HCT116 (cell line): ENCODE data around the gene ADAM23. TPM values are rescaled to one million over a fixed set of nuclear protein-coding genes. Genes with fewer than 3 reads are reported as not detected.

Experiments
- ATAC-seq: fragments of 200-7000 bp; cut with Tn5 transposase; 2 replicates; pipeline ENCODE4 v1.9.1; 2020; ENCODE audit warnings: mild to moderate bottlenecking, moderate library complexity
- BruUV-seq: library from RNA; stranded (reverse); fragments of 400-500 nt; replicated peaks from 2 replicates; lab custom pipeline; 2021; lab: Mats Ljungman, UMichigan
- CTCF ChIA-PET: fragments of 300-600 bp; sonication (Branson Sonifier 250); formaldehyde crosslinking; loops from one replicate; lab custom pipeline; 2021; ENCODE audit warnings: antibody characterized with exemption; lab: Charles Lee
- POLR2A ChIA-PET: fragments of 300-600, 350-600 bp; sonication (Branson Sonifier 250); formaldehyde crosslinking; loops from one replicate; lab custom pipeline; 2021; ENCODE audit warnings: antibody characterized with exemption; lab: Charles Lee
- RAD21 ChIA-PET, 2 experiments: fragments of 300-600 bp; sonication (Branson Sonifier 250); formaldehyde crosslinking; loops; one replicate each; lab custom pipeline; 2023; ENCODE audit warnings: low total read pairs in 2 of 2; ENCODE audit not compliant: uncharacterized antibody in 2 of 2, unreplicated experiment in 2 of 2, low non-redundant PET in 1 of 2; lab: Charles Lee
- DNase-seq: peaks from one replicate; pipeline ENCODE4 v3.0.0-alpha.2; 2010; ENCODE audit warnings: low read depth, low spot score
- H2AFZ ChIP-seq: fragments of 200-600 bp; shearing (Covaris generic), sonication (generic); 2 replicates; pipeline ENCODE4 v1.6.1; 2017; ENCODE audit warnings: low read depth, mixed run types, mixed read lengths, antibody characterized with exemption, low read length; ENCODE audit not compliant: poor library complexity, severe bottlenecking
- H3K27ac ChIP-seq: 2 replicates; pipeline ENCODE4 v1.5.1; 2012; ENCODE audit warnings: low read depth, low read length
- H3K27me3 ChIP-seq: fragments of 200-600 bp; sonication (generic); 2 replicates; pipeline ENCODE4 v1.6.1; 2016; ENCODE audit warnings: mixed run types, low read length, mixed read lengths; ENCODE audit not compliant: insufficient read depth
- H3K36me3 ChIP-seq, 2 experiments: fragments of 200-500 bp in 1 of 2; fragments of 200-600 bp in 1 of 2; sonication (Bioruptor generic) in 1 of 2; sonication (generic) in 1 of 2; 2 replicates each; pipeline versions ENCODE4 v1.5.1 to v1.6.1; 2014 to 2016; ENCODE audit warnings: low read length in 2 of 2, inconsistent platforms in 1 of 2, mixed read lengths in 1 of 2, mixed run types in 1 of 2; ENCODE audit not compliant: insufficient read depth in 2 of 2, control insufficient read depth in 1 of 2
- H3K4me1 ChIP-seq, 2 experiments: fragments of 200-600 bp in 1 of 2; sonication (generic) in 1 of 2; 2 replicates each; pipeline versions ENCODE4 v1.5.1 to v1.6.1; 2012 to 2017; ENCODE audit warnings: low read length in 2 of 2, inconsistent platforms in 1 of 2, mild to moderate bottlenecking in 1 of 2, mixed read lengths in 1 of 2, mixed run types in 1 of 2, moderate library complexity in 1 of 2; ENCODE audit not compliant: insufficient read depth in 2 of 2, control insufficient read depth in 1 of 2
- H3K4me2 ChIP-seq: fragments of 200-600 bp; sonication (generic); 2 replicates; pipeline ENCODE4 v1.6.1; 2017; ENCODE audit warnings: mixed run types, low read length, mixed read lengths
- H3K4me3 ChIP-seq, 2 experiments: fragments of 200-600 bp in 1 of 2; sonication (generic) in 1 of 2; replicated peaks in 1 of 2; 2 replicates each; pipeline ENCODE4 v1.5.1; 2011 to 2016; ENCODE audit warnings: low read length in 2 of 2, control low read depth in 1 of 2, low read depth in 1 of 2, mild to moderate bottlenecking in 1 of 2, mixed read lengths in 1 of 2, mixed run types in 1 of 2
- H3K79me2 ChIP-seq: fragments of 200-600 bp; sonication (generic); 2 replicates; pipeline ENCODE4 v1.6.1; 2017; ENCODE audit warnings: mild to moderate bottlenecking, mixed run types, low read length, moderate library complexity, mixed read lengths; ENCODE audit not compliant: insufficient read depth
- H3K9ac ChIP-seq: fragments of 200-600 bp; sonication (generic); 2 replicates; pipeline ENCODE4 v1.6.1; 2016; ENCODE audit warnings: low read length, mixed read lengths
- H3K9me2 ChIP-seq: fragments of 200-600 bp; sonication (generic), shearing (Covaris generic); 2 replicates; pipeline ENCODE4 v1.6.1; 2017; ENCODE audit warnings: mixed run types, mild to moderate bottlenecking, moderate library complexity; ENCODE audit not compliant: insufficient read depth
- H3K9me3 ChIP-seq, 2 experiments: fragments of 200-500 bp in 1 of 2; fragments of 200-600 bp in 1 of 2; sonication (Bioruptor generic) in 1 of 2; sonication (generic) in 1 of 2; 2 replicates each; pipeline ENCODE4 v1.6.1; 2014 to 2017; ENCODE audit warnings: low read length in 2 of 2, mixed read lengths in 2 of 2, inconsistent platforms in 1 of 2, low read depth in 1 of 2, mild to moderate bottlenecking in 1 of 2, mixed run types in 1 of 2, moderate library complexity in 1 of 2; ENCODE audit not compliant: control insufficient read depth in 1 of 2, insufficient read depth in 1 of 2
- H4K20me1 ChIP-seq: fragments of 200-600 bp; sonication (generic), shearing (Covaris generic); 2 replicates; pipeline ENCODE4 v1.6.1; 2017; ENCODE audit warnings: mixed run types, mild to moderate bottlenecking, moderate library complexity; ENCODE audit not compliant: insufficient read depth
- CBX3 ChIP-seq: IDR thresholded peaks from 2 replicates; pipeline ENCODE4 v1.6.1; 2012; ENCODE audit warnings: low read depth
- CTCF ChIP-seq, 3 experiments: fragments of 200-600 bp in 1 of 3; sonication (generic) in 1 of 3; IDR thresholded peaks in 2 of 3; conservative IDR thresholded peaks in 1 of 3; 2 replicates each; pipeline ENCODE4 v1.5.1; 2012 to 2017; ENCODE audit warnings: low read depth in 2 of 3, low read length in 2 of 3, antibody characterized with exemption in 1 of 3, borderline replicate concordance in 1 of 3, control low read depth in 1 of 3, mild to moderate bottlenecking in 1 of 3, mixed read lengths in 1 of 3, mixed run types in 1 of 3, moderate library complexity in 1 of 3; ENCODE audit not compliant: insufficient read depth in 1 of 3
- EGR1 ChIP-seq: IDR thresholded peaks from 2 replicates; pipeline ENCODE4 v1.6.1; 2012; ENCODE audit warnings: low read depth
- FOSL1 ChIP-seq: IDR thresholded peaks from 2 replicates; pipeline ENCODE4 v1.6.1; 2012; ENCODE audit warnings: low read depth
- POLR2AphosphoS5 ChIP-seq: IDR thresholded peaks from 2 replicates; pipeline ENCODE4 v1.6.1; 2011; ENCODE audit warnings: mild to moderate bottlenecking, low read depth, low read length, moderate library complexity
- SIN3A ChIP-seq: IDR thresholded peaks from 2 replicates; pipeline ENCODE4 v1.6.1; 2012; ENCODE audit warnings: low read depth
- TCF7L2 ChIP-seq: IDR thresholded peaks from 2 replicates; pipeline ENCODE4 v1.7.0; 2011; ENCODE audit warnings: borderline replicate concordance, inconsistent platforms; ENCODE audit not compliant: insufficient read depth, insufficient read length; ENCODE audit errors: extremely low read depth
- ZNF274 ChIP-seq: fragments of 200-500 bp; sonication (Bioruptor generic); IDR thresholded peaks from 2 replicates; pipeline ENCODE4 v1.6.1; 2014; ENCODE audit warnings: mild to moderate bottlenecking, low read depth, low read length, inconsistent platforms
- intact Hi-C: fragments of 100-400 bp; cut with micrococcal nuclease; formaldehyde crosslinking; loops from 2 replicates; pipeline ENCODE4 v1.10.0; 2022
- total RNA-seq: library from RNA; stranded (reverse); gene quantifications from one replicate; pipeline ENCODE4 v1.2.1, GENCODE V29; 2021; ENCODE audit not compliant: unreplicated experiment
- TF ChIP-seq, protein P1 (sequence below): IDR thresholded peaks from 2 replicates; pipeline ENCODE4 v1.6.1; 2011; ENCODE audit warnings: mild to moderate bottlenecking, low read length, moderate library complexity; ENCODE audit not compliant: insufficient replicate concordance; ENCODE audit errors: extremely low read depth

The ADAM23 gene
- total RNA-seq, 1 experiment from 2014 or later, result 0.10 TPM

DNA sequence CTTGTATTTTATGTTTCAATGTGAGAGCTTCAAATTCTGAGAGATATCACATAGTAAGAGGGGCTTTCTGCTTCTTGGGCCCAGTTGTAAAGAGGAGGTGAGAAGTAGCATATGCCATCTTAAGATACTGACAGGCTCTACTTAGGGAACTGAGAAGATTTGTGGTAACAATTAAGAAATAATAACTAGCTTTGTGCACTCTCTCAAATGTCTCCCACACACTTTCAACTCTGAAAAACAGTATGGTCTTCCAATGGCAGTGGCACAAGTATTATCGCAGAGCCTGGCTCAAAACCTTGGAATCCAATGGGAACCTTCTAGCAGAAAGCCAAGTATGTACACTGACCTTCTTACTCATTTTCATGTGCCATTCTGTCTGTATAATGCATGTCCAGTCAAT is 118.6 kb downstream of the ADAM23 start (continued):
- TF ChIP-seq, protein P1, sequence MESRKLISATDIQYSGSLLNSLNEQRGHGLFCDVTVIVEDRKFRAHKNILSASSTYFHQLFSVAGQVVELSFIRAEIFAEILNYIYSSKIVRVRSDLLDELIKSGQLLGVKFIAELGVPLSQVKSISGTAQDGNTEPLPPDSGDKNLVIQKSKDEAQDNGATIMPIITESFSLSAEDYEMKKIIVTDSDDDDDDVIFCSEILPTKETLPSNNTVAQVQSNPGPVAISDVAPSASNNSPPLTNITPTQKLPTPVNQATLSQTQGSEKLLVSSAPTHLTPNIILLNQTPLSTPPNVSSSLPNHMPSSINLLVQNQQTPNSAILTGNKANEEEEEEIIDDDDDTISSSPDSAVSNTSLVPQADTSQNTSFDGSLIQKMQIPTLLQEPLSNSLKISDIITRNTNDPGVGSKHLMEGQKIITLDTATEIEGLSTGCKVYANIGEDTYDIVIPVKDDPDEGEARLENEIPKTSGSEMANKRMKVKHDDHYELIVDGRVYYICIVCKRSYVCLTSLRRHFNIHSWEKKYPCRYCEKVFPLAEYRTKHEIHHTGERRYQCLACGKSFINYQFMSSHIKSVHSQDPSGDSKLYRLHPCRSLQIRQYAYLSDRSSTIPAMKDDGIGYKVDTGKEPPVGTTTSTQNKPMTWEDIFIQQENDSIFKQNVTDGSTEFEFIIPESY, result no peak

DNA sequence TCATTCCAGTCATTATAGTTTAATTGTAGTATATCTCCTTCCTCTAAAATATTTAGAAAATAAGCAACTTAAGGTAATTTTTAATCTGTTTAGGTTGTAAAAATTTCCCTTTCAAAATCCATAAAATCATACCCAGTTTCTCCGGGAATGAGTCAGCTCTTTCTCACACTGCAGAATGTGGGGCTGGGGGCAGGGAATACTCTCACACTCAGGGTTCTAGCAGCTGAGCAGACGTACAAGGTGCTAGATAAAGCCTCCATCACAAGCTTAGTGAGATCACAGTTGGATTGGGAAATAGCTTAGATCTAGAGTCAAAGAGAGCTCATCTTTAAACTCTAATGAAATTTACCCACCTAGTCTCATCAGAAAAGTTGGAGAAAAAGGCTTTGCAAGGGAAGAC is 119.0 kb downstream of the ADAM23 start:
- no TSS peak for BruUV-seq
- no peak overlapping the region for H3K4me2 ChIP-seq
- no peaks in the 10 kb centered on the region for H3K36me3 ChIP-seq
- H3K27ac ChIP-seq, result no peak overlapping the region
- ChIA-PET POLR2A (no interaction called here), RAD21 (no interaction called here), CTCF (no interaction called here)
- no peaks in the 10 kb centered on the region for H3K27me3 ChIP-seq
- intact Hi-C loops, result no loop called here
- H3K9me3 ChIP-seq, result no peaks in the 10 kb centered on the region
- no peak for DNase-seq
- no peaks in the 10 kb centered on the region for H3K9me2 ChIP-seq
- no peak overlapping the region for H3K9ac ChIP-seq
- H3K4me3 ChIP-seq, result no peak overlapping the region
- no peaks in the 10 kb centered on the region for H3K79me2 ChIP-seq
- no peaks in the 10 kb centered on the region for H4K20me1 ChIP-seq
- ATAC-seq, result no peak
- TF ChIP-seq POLR2AphosphoS5, result no peak
- TF ChIP-seq TCF7L2, result no peak
- TF ChIP-seq CTCF (IDR thresholded peaks at IDR 0.05 in 2 of 3, conservative IDR thresholded peaks at IDR 0.05 in 1 of 3; ENCODE audit: borderline replicate concordance in 1 of 3, insufficient read depth in 1 of 3, low read depth in 2 of 3, low read length in 2 of 3), result no peak
- no peak for TF ChIP-seq CBX3
- TF ChIP-seq FOSL1, result no peak
- no peak for TF ChIP-seq EGR1
- TF ChIP-seq SIN3A, result no peak
- no peak for TF ChIP-seq ZNF274
- no peak overlapping the region for H2AFZ ChIP-seq
- H3K4me1 ChIP-seq, result no peaks in the 10 kb centered on the region
